Measurements from ENCODE around the gene OR5B21.

The OR5B21 gene

DNA sequence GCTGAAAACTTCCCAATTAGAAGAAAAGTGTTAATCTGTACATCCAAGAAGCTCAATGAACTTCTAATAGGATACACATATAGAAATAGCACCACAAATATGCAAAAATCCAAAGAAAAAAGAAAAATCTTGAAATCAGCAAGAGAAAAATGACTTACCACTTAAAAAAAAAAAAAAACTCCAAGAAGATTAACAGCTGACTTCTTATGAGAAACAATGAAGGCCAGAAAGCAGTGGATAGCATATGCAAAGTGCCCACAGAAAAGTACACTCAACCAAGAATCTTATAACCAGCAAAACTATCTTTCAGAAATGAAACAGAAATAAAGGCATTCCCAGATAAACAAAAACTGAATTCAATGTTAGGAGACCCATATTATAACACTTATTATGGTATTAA, 36.0 kb downstream of the OR5B21 start:
- no peak for ATAC-seq
- no peak for TF ChIP-seq TOX (CRISPR knock-in tag; IDR thresholded peaks at IDR 0.05; ENCODE audit: borderline replicate concordance)
- TF ChIP-seq CSDC2 (CRISPR knock-in tag; IDR thresholded peaks at IDR 0.05) = no peak
- TF ChIP-seq PPARA (CRISPR knock-in tag; IDR thresholded peaks at IDR 0.05; ENCODE audit: borderline replicate concordance) = no peak
- no peak for TF ChIP-seq ZC3H10 (CRISPR knock-in tag; IDR thresholded peaks at IDR 0.05)
- TF ChIP-seq, protein P1, sequence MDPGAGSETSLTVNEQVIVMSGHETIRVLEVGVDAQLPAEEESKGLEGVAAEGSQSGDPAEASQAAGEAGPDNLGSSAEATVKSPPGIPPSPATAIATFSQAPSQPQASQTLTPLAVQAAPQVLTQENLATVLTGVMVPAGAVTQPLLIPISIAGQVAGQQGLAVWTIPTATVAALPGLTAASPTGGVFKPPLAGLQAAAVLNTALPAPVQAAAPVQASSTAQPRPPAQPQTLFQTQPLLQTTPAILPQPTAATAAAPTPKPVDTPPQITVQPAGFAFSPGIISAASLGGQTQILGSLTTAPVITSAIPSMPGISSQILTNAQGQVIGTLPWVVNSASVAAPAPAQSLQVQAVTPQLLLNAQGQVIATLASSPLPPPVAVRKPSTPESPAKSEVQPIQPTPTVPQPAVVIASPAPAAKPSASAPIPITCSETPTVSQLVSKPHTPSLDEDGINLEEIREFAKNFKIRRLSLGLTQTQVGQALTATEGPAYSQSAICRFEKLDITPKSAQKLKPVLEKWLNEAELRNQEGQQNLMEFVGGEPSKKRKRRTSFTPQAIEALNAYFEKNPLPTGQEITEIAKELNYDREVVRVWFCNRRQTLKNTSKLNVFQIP (CRISPR knock-in tag; IDR thresholded peaks at IDR 0.05; ENCODE audit: borderline replicate concordance, low read depth) = no peak
- no peak for TF ChIP-seq PATZ1 (CRISPR knock-in tag; IDR thresholded peaks at IDR 0.05; ENCODE audit: borderline replicate concordance)
- no peak for TF ChIP-seq CREB5 (CRISPR knock-in tag; IDR thresholded peaks at IDR 0.05; ENCODE audit: low read depth)
- no peak for TF ChIP-seq CSRNP3 (CRISPR knock-in tag; IDR thresholded peaks at IDR 0.05)
- TF ChIP-seq, protein P2, sequence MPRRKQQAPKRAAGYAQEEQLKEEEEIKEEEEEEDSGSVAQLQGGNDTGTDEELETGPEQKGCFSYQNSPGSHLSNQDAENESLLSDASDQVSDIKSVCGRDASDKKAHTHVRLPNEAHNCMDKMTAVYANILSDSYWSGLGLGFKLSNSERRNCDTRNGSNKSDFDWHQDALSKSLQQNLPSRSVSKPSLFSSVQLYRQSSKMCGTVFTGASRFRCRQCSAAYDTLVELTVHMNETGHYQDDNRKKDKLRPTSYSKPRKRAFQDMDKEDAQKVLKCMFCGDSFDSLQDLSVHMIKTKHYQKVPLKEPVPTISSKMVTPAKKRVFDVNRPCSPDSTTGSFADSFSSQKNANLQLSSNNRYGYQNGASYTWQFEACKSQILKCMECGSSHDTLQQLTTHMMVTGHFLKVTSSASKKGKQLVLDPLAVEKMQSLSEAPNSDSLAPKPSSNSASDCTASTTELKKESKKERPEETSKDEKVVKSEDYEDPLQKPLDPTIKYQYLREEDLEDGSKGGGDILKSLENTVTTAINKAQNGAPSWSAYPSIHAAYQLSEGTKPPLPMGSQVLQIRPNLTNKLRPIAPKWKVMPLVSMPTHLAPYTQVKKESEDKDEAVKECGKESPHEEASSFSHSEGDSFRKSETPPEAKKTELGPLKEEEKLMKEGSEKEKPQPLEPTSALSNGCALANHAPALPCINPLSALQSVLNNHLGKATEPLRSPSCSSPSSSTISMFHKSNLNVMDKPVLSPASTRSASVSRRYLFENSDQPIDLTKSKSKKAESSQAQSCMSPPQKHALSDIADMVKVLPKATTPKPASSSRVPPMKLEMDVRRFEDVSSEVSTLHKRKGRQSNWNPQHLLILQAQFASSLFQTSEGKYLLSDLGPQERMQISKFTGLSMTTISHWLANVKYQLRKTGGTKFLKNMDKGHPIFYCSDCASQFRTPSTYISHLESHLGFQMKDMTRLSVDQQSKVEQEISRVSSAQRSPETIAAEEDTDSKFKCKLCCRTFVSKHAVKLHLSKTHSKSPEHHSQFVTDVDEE (CRISPR knock-in tag; IDR thresholded peaks at IDR 0.05) = no peak
- TF ChIP-seq TCF4 (CRISPR knock-in tag; IDR thresholded peaks at IDR 0.05; ENCODE audit: borderline replicate concordance) = no peak
- no peak for TF ChIP-seq ARNTL (CRISPR knock-in tag; IDR thresholded peaks at IDR 0.05; ENCODE audit: borderline replicate concordance, low read depth)
- no peak for TF ChIP-seq BACH2 (CRISPR knock-in tag; IDR thresholded peaks at IDR 0.05; ENCODE audit: borderline replicate concordance)
- no peak for TF ChIP-seq ESRRG (CRISPR knock-in tag; IDR thresholded peaks at IDR 0.05)
- no peak for TF ChIP-seq RARB (CRISPR knock-in tag; IDR thresholded peaks at IDR 0.05)
- TF ChIP-seq ISL1 (CRISPR knock-in tag; IDR thresholded peaks at IDR 0.05) = no peak
- TF ChIP-seq ZFP3 (CRISPR knock-in tag; IDR thresholded peaks at IDR 0.05) = no peak
- no peak for TF ChIP-seq ZNF70 (CRISPR knock-in tag; IDR thresholded peaks at IDR 0.05)
- no peak for TF ChIP-seq OSR1 (CRISPR knock-in tag; IDR thresholded peaks at IDR 0.05)
- TF ChIP-seq GLIS3 (CRISPR knock-in tag; IDR thresholded peaks at IDR 0.05) = no peak

DNA sequence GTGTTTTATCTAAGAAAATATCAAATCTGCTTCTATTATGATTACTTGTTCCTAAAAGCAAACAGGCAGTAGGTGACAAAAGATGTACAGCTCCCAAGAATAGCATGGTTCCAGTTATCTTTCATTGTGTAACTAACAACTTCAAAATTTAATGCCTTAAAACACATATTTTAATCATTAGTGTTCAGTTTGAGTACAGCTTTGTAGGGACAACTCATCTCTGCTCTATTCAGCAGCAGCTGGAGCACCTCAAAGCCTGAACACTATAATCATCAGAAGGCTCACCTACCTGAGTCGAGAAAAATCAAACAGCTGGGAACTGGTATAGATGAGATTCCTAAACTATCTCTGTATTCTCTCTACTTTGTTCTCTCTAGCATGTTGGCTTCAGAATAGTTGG, 41.6 kb downstream of the OR5B21 start:
- no peak for TF ChIP-seq CREB5 (CRISPR knock-in tag; IDR thresholded peaks at IDR 0.05; ENCODE audit: low read depth)
- TF ChIP-seq ESRRG (CRISPR knock-in tag; IDR thresholded peaks at IDR 0.05) = no peak
- TF ChIP-seq ZNF8 (CRISPR knock-in tag; IDR thresholded peaks at IDR 0.05) = no peak
- TF ChIP-seq ZFP3 (CRISPR knock-in tag; IDR thresholded peaks at IDR 0.05) = no peak
- TF ChIP-seq ARNTL (CRISPR knock-in tag; IDR thresholded peaks at IDR 0.05; ENCODE audit: borderline replicate concordance, low read depth) = no peak
- TF ChIP-seq CSRNP3 (CRISPR knock-in tag; IDR thresholded peaks at IDR 0.05) = no peak
- TF ChIP-seq OSR1 (CRISPR knock-in tag; IDR thresholded peaks at IDR 0.05) = no peak
- no peak for TF ChIP-seq TOX (CRISPR knock-in tag; IDR thresholded peaks at IDR 0.05; ENCODE audit: borderline replicate concordance)
- TF ChIP-seq ZNF70 (CRISPR knock-in tag; IDR thresholded peaks at IDR 0.05) = no peak
- TF ChIP-seq ZFP30 (CRISPR knock-in tag; IDR thresholded peaks at IDR 0.05) = no peak
- no peak for ATAC-seq
